ENCODE data around the gene FBXO9. TPM values are rescaled to one million over a fixed set of nuclear protein-coding genes. Genes with fewer than 3 reads are reported as not detected.

FBXO9 gene
- total RNA-seq, 1 experiment from 2014 or later, result 68.4 TPM

DNA sequence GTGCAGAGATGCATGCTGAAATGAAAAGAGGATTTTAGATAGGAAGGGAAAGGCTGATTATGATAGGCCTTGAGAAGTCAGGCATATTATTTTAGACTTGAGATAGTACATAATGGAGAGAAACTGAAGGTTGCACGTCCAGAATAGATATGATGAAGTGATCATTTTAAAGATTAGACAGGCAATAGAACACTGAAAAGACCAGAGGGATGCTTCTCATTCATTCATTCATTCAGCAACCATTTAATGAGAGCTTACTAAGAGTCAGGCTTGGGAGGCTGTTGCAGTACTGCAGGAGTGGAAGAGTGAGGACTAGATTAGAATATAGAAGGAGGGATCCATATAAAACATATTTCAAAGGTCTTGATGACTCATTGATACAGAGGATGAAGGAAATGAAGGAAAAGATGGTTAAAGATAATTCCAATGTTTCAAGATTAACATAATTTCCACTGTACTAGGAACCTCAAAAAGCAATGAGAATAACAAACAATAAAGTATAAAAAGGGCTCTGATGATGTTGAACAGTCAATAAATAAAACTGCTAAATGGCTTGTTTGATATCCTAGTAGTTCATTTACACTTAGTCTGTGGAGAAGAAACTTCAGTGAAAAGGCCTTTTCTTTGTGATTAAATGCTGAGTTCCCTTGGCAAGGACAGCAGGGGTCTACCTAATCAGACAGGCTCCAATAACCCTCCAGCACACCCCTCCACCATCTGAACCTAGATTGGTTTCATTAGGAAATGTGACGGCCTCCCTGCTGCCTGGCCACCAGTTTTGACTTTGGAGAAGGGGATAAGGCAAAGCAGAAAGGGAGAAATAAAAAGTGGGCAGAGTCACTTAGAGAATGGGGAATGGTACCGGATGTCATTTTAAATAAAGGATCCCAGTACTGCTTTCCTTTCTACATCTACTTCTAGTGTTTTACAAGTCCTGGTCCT lies 5.3 kb upstream of the FBXO9 start:
- Histone ChIP-seq H3K14ac (ENCODE audit: insufficient read depth, low read length) (no peak overlapping the region), H3K4ac (ENCODE audit: low read depth, low read length) (no peak overlapping the region), H3K9ac (ENCODE audit: extremely low read depth, insufficient read length, low read length) (no peak overlapping the region)

More for the DNA sequence above, 5.3 kb upstream of the FBXO9 start:
- H3K27ac ChIP-seq (ENCODE audit: insufficient read length, low read depth, low read length), result no peak overlapping the region
- no peak overlapping the region for H2AFZ ChIP-seq (ENCODE audit: low read length)
- Mint-ChIP-seq H3K27me3 (ENCODE audit: low read depth) (no peaks in the 10 kb centered on the region), H3K36me3 (ENCODE audit: insufficient read depth in 1 of 3, low read depth in 3 of 3) (no peaks in the 10 kb centered on the region), H3K4me3 (peak overlapping the region; percentile 86 to 90), H3K9me3 (no peaks in the 10 kb centered on the region), H3K4me1 (peaks cover 27 to 29% of the 10 kb centered on the region in 2 experiments), H3K27ac (no peak overlapping the region; a peak in 1 of 7 replicates)
- H3K4me1 ChIP-seq (ENCODE audit: insufficient read depth, low read length), result peaks cover 3% of the 10 kb centered on the region; the same call in 1 of the 2 replicates
- H3K9me3 ChIP-seq (ENCODE audit: control insufficient read depth, low read depth, low read length), result no peaks in the 10 kb centered on the region
- H3T11ph ChIP-seq (ENCODE audit: low read length), result no peak overlapping the region
- H3K23ac ChIP-seq (ENCODE audit: insufficient read length, low read depth, low read length), result no peak overlapping the region
- H2BK120ac ChIP-seq (ENCODE audit: low read depth, low read length, poor library complexity, severe bottlenecking), result no peak overlapping the region
- no peak overlapping the region for H2AK5ac ChIP-seq (ENCODE audit: insufficient read length, low read length)
- H3K79me2 ChIP-seq (ENCODE audit: insufficient read depth, low read length), result no peaks in the 10 kb centered on the region; the same call in 1 of the 2 replicates
- no peaks in the 10 kb centered on the region for H3K27me3 ChIP-seq (ENCODE audit: insufficient read depth, low read length)
- TF ChIP-seq, protein P1, sequence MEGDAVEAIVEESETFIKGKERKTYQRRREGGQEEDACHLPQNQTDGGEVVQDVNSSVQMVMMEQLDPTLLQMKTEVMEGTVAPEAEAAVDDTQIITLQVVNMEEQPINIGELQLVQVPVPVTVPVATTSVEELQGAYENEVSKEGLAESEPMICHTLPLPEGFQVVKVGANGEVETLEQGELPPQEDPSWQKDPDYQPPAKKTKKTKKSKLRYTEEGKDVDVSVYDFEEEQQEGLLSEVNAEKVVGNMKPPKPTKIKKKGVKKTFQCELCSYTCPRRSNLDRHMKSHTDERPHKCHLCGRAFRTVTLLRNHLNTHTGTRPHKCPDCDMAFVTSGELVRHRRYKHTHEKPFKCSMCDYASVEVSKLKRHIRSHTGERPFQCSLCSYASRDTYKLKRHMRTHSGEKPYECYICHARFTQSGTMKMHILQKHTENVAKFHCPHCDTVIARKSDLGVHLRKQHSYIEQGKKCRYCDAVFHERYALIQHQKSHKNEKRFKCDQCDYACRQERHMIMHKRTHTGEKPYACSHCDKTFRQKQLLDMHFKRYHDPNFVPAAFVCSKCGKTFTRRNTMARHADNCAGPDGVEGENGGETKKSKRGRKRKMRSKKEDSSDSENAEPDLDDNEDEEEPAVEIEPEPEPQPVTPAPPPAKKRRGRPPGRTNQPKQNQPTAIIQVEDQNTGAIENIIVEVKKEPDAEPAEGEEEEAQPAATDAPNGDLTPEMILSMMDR (conservative IDR thresholded peaks at IDR 0.05), result no peak
- peaks cover 6% of the 10 kb centered on the region for H3K23me2 ChIP-seq (ENCODE audit: insufficient read length, low read depth, low read length, poor library complexity, severe bottlenecking)
- H2BK15ac ChIP-seq (ENCODE audit: low read depth, low read length), result no peak overlapping the region
- DNase-seq, result no peak
- H3K56ac ChIP-seq (ENCODE audit: insufficient read length, low read depth, low read length), result no peak overlapping the region
- no peak overlapping the region for H4K91ac ChIP-seq (ENCODE audit: insufficient read length, low read depth, low read length)
- no peaks in the 10 kb centered on the region for H3K79me1 ChIP-seq (ENCODE audit: insufficient read depth, low read depth, low read length, poor library complexity, severe bottlenecking)
- H4K5ac ChIP-seq (ENCODE audit: insufficient read length, low read depth, low read length), result no peak overlapping the region
- no peaks in the 10 kb centered on the region for H4K20me1 ChIP-seq (ENCODE audit: control insufficient read depth, insufficient read depth, insufficient read length)
- H2BK20ac ChIP-seq (ENCODE audit: low read depth, low read length, poor library complexity, severe bottlenecking), result no peak overlapping the region
- no CpG with 5 or more reads among the region's 3 CpGs for WGBS (ENCODE audit: extremely low coverage, insufficient read length, low lambda C conversion rate)
- no peak overlapping the region for H2BK5ac ChIP-seq (ENCODE audit: insufficient read length, low read length)
- H4K8ac ChIP-seq (replicated peaks; ENCODE audit: insufficient read length, low read depth, low read length), result no peak overlapping the region
- H2BK12ac ChIP-seq (ENCODE audit: insufficient read length, low read depth, low read length), result no peak overlapping the region
- no peak overlapping the region for H3K18ac ChIP-seq (ENCODE audit: insufficient read length, low read depth, low read length)
- peak overlapping the region; percentile 84 for H3K4me2 ChIP-seq (ENCODE audit: insufficient read depth, insufficient read length, low read length)
